GM23338 (cell line): ENCODE data around the gene CDH7. TPM values are rescaled to one million over a fixed set of nuclear protein-coding genes. Genes with fewer than 3 reads are reported as not detected.

ENCODE experiments used
- ATAC-seq: fragments of 200-7000 bp; cut with Tn5 transposase; 3 replicates; pipeline ENCODE4 v1.9.1; 2020
- DNase-seq: peaks from one replicate; pipeline ENCODE4 v3.0.0-alpha.2; 2015; ENCODE audit warnings: low spot score
- H2AFZ ChIP-seq: fragments of 200-600 bp; sonication (generic); 2 replicates; pipeline ENCODE4 v1.8.0; 2016; ENCODE audit warnings: antibody characterized with exemption, mild to moderate bottlenecking, moderate library complexity
- H3F3A ChIP-seq: fragments of 200-600 bp; sonication (generic); replicated peaks from 2 replicates; pipeline ENCODE4 v1.8.0; 2017; ENCODE audit warnings: antibody characterized with exemption, mixed run types, low read depth
- H3K27ac ChIP-seq: fragments of 200-600 bp; sonication (generic); 2 replicates; pipeline ENCODE4 v1.6.1; 2016; ENCODE audit warnings: low read depth
- H3K27me3 ChIP-seq: fragments of 200-600 bp; sonication (generic); 2 replicates; pipeline ENCODE4 v1.8.0; 2016; ENCODE audit warnings: mild to moderate bottlenecking, mixed run types, moderate library complexity; ENCODE audit not compliant: insufficient read depth
- H3K36me3 ChIP-seq: fragments of 200-600 bp; sonication (generic); 2 replicates; pipeline ENCODE4 v1.8.0; 2016; ENCODE audit warnings: mild to moderate bottlenecking; ENCODE audit not compliant: insufficient read depth
- H3K4me1 ChIP-seq: fragments of 200-600 bp; sonication (generic); 2 replicates; pipeline ENCODE4 v1.8.0; 2016; ENCODE audit warnings: mild to moderate bottlenecking, moderate library complexity; ENCODE audit not compliant: insufficient read depth
- H3K4me2 ChIP-seq: fragments of 200-600 bp; sonication (generic); 2 replicates; pipeline ENCODE4 v1.7.1; 2017; ENCODE audit warnings: mixed run types
- H3K4me3 ChIP-seq: fragments of 200-600 bp; sonication (generic); 2 replicates; pipeline ENCODE4 v1.6.1; 2016; ENCODE audit warnings: mixed run types
- H3K79me2 ChIP-seq: fragments of 200-600 bp; sonication (generic); replicated peaks from 2 replicates; pipeline ENCODE4 v1.8.0; 2017; ENCODE audit warnings: mild to moderate bottlenecking; ENCODE audit not compliant: insufficient read depth
- H3K9me2 ChIP-seq: fragments of 200-600 bp; sonication (generic); 2 replicates; pipeline ENCODE4 v1.8.0; 2017; ENCODE audit not compliant: insufficient read depth
- H4K20me1 ChIP-seq: fragments of 200-600 bp; sonication (generic); replicated peaks from 2 replicates; pipeline ENCODE4 v1.8.0; 2017; ENCODE audit warnings: mild to moderate bottlenecking; ENCODE audit not compliant: insufficient read depth
- H3K27ac Mint-ChIP-seq: 2 replicates; pipeline ENCODE4 v1.8.0; 2020; ENCODE audit warnings: inconsistent platforms, mild to moderate bottlenecking, moderate library complexity, mixed read lengths
- H3K27me3 Mint-ChIP-seq: 3 replicates; pipeline ENCODE4 v1.8.0; 2022; ENCODE audit warnings: low read depth, mild to moderate bottlenecking, moderate library complexity, mixed read lengths, inconsistent platforms; ENCODE audit not compliant: insufficient read depth, poor library complexity
- H3K36me3 Mint-ChIP-seq: 3 replicates; pipeline ENCODE4 v1.8.0; 2021; ENCODE audit warnings: low read depth, mild to moderate bottlenecking, inconsistent platforms, moderate library complexity, mixed read lengths
- H3K4me1 Mint-ChIP-seq: 3 replicates; pipeline ENCODE4 v1.8.0; 2020; ENCODE audit warnings: mild to moderate bottlenecking, inconsistent platforms, mixed read lengths
- H3K4me3 Mint-ChIP-seq: 3 replicates; pipeline ENCODE4 v1.8.0; 2021; ENCODE audit warnings: moderate library complexity, mild to moderate bottlenecking, inconsistent platforms, mixed read lengths
- H3K9me3 Mint-ChIP-seq: 3 replicates; pipeline ENCODE4 v1.8.0; 2020; ENCODE audit warnings: moderate library complexity, mild to moderate bottlenecking, inconsistent platforms, mixed read lengths
- CREB1 ChIP-seq: fragments of 250-450 bp; sonication (Bioruptor Pico); IDR thresholded peaks from 2 replicates; pipeline ENCODE4 v1.5.0; 2020; ENCODE audit warnings: low read depth, mild to moderate bottlenecking, moderate library complexity
- EZH2 ChIP-seq: fragments of 200-600 bp; sonication (generic); IDR thresholded peaks from one replicate; pipeline ENCODE4 v1.8.0; 2017; ENCODE audit warnings: antibody characterized with exemption, mild to moderate bottlenecking, low read depth; ENCODE audit not compliant: unreplicated experiment
- JUNB ChIP-seq: IDR thresholded peaks from one replicate; pipeline ENCODE4 v1.6.1; 2016; ENCODE audit warnings: antibody characterized with exemption; ENCODE audit not compliant: unreplicated experiment
- NANOG ChIP-seq: IDR thresholded peaks from 2 replicates; pipeline ENCODE4 v1.6.1; 2016; ENCODE audit warnings: antibody characterized with exemption, borderline replicate concordance
- POLR2AphosphoS5 ChIP-seq: IDR thresholded peaks from 2 replicates; pipeline ENCODE4 v1.6.1; 2016; ENCODE audit warnings: antibody characterized with exemption, low read depth
- STAT1 ChIP-seq: IDR thresholded peaks from one replicate; pipeline ENCODE4 v1.6.1; 2016; ENCODE audit warnings: antibody characterized with exemption; ENCODE audit not compliant: unreplicated experiment
- ZNF114 ChIP-seq: fragments of 250-450 bp; sonication (Bioruptor Pico); IDR thresholded peaks from 2 replicates; pipeline ENCODE4 v1.5.0; 2020; ENCODE audit warnings: mild to moderate bottlenecking, moderate library complexity
- ZNF331 ChIP-seq: fragments of 250-450 bp; sonication (Bioruptor Pico); IDR thresholded peaks from 2 replicates; pipeline ENCODE4 v1.5.0; 2020; ENCODE audit warnings: low read depth, mild to moderate bottlenecking, moderate library complexity
- polyA plus RNA-seq: library from polyadenylated mRNA; unstranded; fragments of >200 nt; fragmentation: Nextera tagmentation; extraction: Ambion mirVana; gene quantifications from 2 replicates; pipeline ENCODE4 v1.2.1, GENCODE V29; 2016
- total RNA-seq: library from RNA; depleted of rRNA; stranded (reverse); fragments of >200 nt; shearing (Covaris generic); gene quantifications from 2 replicates; pipeline ENCODE4 v1.2.3, GENCODE V29; 2014
- TF ChIP-seq, protein P1 (sequence below): IDR thresholded peaks from 2 replicates; pipeline ENCODE4 v1.6.1; 2016; ENCODE audit warnings: antibody characterized with exemption
- TF ChIP-seq, protein P2 (sequence below): IDR thresholded peaks from one replicate; pipeline ENCODE4 v1.6.1; 2018; ENCODE audit warnings: antibody characterized with exemption; ENCODE audit not compliant: unreplicated experiment
- TF ChIP-seq, protein P3 (sequence below), 2 experiments: fragments of 200-600 bp in 1 of 2; sonication (generic) in 1 of 2; conservative IDR thresholded peaks; 2 replicates each; pipeline versions ENCODE4 v1.5.1 to v1.6.1; 2016 to 2017; ENCODE audit warnings: antibody characterized with exemption in 2 of 2, low read depth in 2 of 2, mild to moderate bottlenecking in 2 of 2, moderate library complexity in 1 of 2

The CDH7 gene
- total and polyA plus RNA-seq, 2 experiments from 2014 or later = 1.8 TPM

DNA sequence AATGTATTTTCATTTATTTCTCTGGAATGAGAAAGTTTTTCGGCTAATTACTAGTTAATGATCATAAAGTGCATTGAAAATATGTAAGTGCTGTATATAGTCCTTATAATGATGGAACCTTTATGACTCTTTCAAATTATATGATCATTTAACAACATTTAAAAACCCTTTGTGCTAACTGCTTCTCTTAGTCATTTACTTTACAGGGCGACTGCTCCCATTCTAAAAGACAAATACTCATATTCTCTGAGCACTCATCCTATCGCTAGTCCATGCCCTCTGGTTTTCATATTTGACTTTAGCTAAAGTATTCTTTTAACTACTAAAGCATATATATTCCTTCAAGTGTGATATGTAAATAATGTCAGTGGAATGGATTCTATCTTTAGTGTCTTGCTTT, 168.2 kb downstream of the CDH7 start:
- TF ChIP-seq, protein P1, sequence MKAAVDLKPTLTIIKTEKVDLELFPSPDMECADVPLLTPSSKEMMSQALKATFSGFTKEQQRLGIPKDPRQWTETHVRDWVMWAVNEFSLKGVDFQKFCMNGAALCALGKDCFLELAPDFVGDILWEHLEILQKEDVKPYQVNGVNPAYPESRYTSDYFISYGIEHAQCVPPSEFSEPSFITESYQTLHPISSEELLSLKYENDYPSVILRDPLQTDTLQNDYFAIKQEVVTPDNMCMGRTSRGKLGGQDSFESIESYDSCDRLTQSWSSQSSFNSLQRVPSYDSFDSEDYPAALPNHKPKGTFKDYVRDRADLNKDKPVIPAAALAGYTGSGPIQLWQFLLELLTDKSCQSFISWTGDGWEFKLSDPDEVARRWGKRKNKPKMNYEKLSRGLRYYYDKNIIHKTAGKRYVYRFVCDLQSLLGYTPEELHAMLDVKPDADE = no peak
- TF ChIP-seq JUNB (no peak), ZNF114 (CRISPR knock-in tag) (no peak), STAT1 (no peak), CREB1 (CRISPR knock-in tag) (no peak), ZNF331 (CRISPR knock-in tag) (no peak), POLR2AphosphoS5 (no peak)
- Mint-ChIP-seq H3K27ac (no peak overlapping the region), H3K36me3 (no peaks in the 10 kb centered on the region), H3K27me3 (no peaks in the 10 kb centered on the region), H3K9me3 (no peaks in the 10 kb centered on the region), H3K4me3 (no peak overlapping the region), H3K4me1 (peaks cover 6% of the 10 kb centered on the region)
- no peaks in the 10 kb centered on the region for H3F3A ChIP-seq
- no peak overlapping the region for H3K27ac ChIP-seq
- H3K27me3 ChIP-seq = no peaks in the 10 kb centered on the region
- H3K36me3 ChIP-seq = no peaks in the 10 kb centered on the region
- H3K4me2 ChIP-seq = no peak overlapping the region
- no peak overlapping the region for H2AFZ ChIP-seq
- no peak overlapping the region for H3K4me3 ChIP-seq
- DNase-seq = no peak
- H3K4me1 ChIP-seq = no peaks in the 10 kb centered on the region
- H3K9me2 ChIP-seq = no peaks in the 10 kb centered on the region
- ATAC-seq = no peak
- no peaks in the 10 kb centered on the region for H4K20me1 ChIP-seq
- H3K79me2 ChIP-seq = no peaks in the 10 kb centered on the region

- no peak overlapping the region for H2AFZ ChIP-seq
- no peak overlapping the region for H3K4me3 Mint-ChIP-seq
- no peaks in the 10 kb centered on the region for H4K20me1 ChIP-seq
- no peak for TF ChIP-seq CREB1 (CRISPR knock-in tag)
- no peak for TF ChIP-seq ZNF114 (CRISPR knock-in tag)
- TF ChIP-seq JUNB = no peak
- no peak for TF ChIP-seq NANOG
- TF ChIP-seq, protein P2, sequence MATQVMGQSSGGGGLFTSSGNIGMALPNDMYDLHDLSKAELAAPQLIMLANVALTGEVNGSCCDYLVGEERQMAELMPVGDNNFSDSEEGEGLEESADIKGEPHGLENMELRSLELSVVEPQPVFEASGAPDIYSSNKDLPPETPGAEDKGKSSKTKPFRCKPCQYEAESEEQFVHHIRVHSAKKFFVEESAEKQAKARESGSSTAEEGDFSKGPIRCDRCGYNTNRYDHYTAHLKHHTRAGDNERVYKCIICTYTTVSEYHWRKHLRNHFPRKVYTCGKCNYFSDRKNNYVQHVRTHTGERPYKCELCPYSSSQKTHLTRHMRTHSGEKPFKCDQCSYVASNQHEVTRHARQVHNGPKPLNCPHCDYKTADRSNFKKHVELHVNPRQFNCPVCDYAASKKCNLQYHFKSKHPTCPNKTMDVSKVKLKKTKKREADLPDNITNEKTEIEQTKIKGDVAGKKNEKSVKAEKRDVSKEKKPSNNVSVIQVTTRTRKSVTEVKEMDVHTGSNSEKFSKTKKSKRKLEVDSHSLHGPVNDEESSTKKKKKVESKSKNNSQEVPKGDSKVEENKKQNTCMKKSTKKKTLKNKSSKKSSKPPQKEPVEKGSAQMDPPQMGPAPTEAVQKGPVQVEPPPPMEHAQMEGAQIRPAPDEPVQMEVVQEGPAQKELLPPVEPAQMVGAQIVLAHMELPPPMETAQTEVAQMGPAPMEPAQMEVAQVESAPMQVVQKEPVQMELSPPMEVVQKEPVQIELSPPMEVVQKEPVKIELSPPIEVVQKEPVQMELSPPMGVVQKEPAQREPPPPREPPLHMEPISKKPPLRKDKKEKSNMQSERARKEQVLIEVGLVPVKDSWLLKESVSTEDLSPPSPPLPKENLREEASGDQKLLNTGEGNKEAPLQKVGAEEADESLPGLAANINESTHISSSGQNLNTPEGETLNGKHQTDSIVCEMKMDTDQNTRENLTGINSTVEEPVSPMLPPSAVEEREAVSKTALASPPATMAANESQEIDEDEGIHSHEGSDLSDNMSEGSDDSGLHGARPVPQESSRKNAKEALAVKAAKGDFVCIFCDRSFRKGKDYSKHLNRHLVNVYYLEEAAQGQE = no peak
- TF ChIP-seq EZH2 = no peak
- no peak for TF ChIP-seq STAT1
- TF ChIP-seq, protein P3, sequence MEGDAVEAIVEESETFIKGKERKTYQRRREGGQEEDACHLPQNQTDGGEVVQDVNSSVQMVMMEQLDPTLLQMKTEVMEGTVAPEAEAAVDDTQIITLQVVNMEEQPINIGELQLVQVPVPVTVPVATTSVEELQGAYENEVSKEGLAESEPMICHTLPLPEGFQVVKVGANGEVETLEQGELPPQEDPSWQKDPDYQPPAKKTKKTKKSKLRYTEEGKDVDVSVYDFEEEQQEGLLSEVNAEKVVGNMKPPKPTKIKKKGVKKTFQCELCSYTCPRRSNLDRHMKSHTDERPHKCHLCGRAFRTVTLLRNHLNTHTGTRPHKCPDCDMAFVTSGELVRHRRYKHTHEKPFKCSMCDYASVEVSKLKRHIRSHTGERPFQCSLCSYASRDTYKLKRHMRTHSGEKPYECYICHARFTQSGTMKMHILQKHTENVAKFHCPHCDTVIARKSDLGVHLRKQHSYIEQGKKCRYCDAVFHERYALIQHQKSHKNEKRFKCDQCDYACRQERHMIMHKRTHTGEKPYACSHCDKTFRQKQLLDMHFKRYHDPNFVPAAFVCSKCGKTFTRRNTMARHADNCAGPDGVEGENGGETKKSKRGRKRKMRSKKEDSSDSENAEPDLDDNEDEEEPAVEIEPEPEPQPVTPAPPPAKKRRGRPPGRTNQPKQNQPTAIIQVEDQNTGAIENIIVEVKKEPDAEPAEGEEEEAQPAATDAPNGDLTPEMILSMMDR (conservative IDR thresholded peaks at IDR 0.05; ENCODE audit: low read depth in 2 of 2) = no peak
Observed at GRCh38 chr18:65919663-65920062, 168.9 kb downstream of the CDH7 start.

More at GRCh38 chr18:65919663-65920062, 168.9 kb downstream of the CDH7 start:
- Mint-ChIP-seq H3K27me3 (no peaks in the 10 kb centered on the region), H3K4me1 (peaks cover 6% of the 10 kb centered on the region), H3K9me3 (no peaks in the 10 kb centered on the region), H3K36me3 (no peaks in the 10 kb centered on the region), H3K27ac (no peak overlapping the region)
- ATAC-seq = no peak
- no peak for DNase-seq
- no peaks in the 10 kb centered on the region for H3K79me2 ChIP-seq
- H3K4me3 ChIP-seq = no peak overlapping the region
- H3F3A ChIP-seq = no peaks in the 10 kb centered on the region
- H3K27me3 ChIP-seq = no peaks in the 10 kb centered on the region
- no peak overlapping the region for H3K4me2 ChIP-seq
- H3K4me1 ChIP-seq = no peaks in the 10 kb centered on the region
- H3K36me3 ChIP-seq = no peaks in the 10 kb centered on the region
- no peaks in the 10 kb centered on the region for H3K9me2 ChIP-seq
- no peak overlapping the region for H3K27ac ChIP-seq
